OCI-LY1 (cell line): ENCODE results near the gene KCNIP4.

Experiments
- H2AFZ ChIP-seq: fragments of 200-600 bp; sonication (generic), shearing (Covaris generic); 2 replicates; pipeline ENCODE4 v1.6.0; 2014; ENCODE audit warnings: antibody characterized with exemption, mild to moderate bottlenecking, low read length
- H3F3A ChIP-seq: fragments of 200-600 bp; sonication (generic), shearing (Covaris generic); 2 replicates; pipeline ENCODE4 v1.6.0; 2014; ENCODE audit warnings: mild to moderate bottlenecking, antibody characterized with exemption, low read length, moderate library complexity; ENCODE audit not compliant: insufficient read depth
- H3K27ac ChIP-seq: fragments of 200-600 bp; sonication (generic); 2 replicates; pipeline ENCODE4 v1.5.1; 2014; ENCODE audit warnings: low read length, mixed run types, mild to moderate bottlenecking, low read depth; ENCODE audit not compliant: poor library complexity, severe bottlenecking
- H3K27me3 ChIP-seq: fragments of 200-600 bp; sonication (generic); 2 replicates; pipeline ENCODE4 v1.6.0; 2014; ENCODE audit warnings: antibody characterized with exemption, mild to moderate bottlenecking, low read length, moderate library complexity; ENCODE audit not compliant: insufficient read depth
- H3K36me3 ChIP-seq: fragments of 200-600 bp; sonication (generic); 2 replicates; pipeline ENCODE4 v1.6.1; 2014; ENCODE audit warnings: mild to moderate bottlenecking, antibody characterized with exemption, low read length, moderate library complexity, mixed read lengths; ENCODE audit not compliant: insufficient read depth
- H3K4me1 ChIP-seq: fragments of 200-600 bp; sonication (generic); 2 replicates; pipeline ENCODE4 v1.5.1; 2014; ENCODE audit warnings: mild to moderate bottlenecking, low read length, moderate library complexity; ENCODE audit not compliant: insufficient read depth, severe bottlenecking
- H3K4me2 ChIP-seq: fragments of 200-600 bp; sonication (generic), shearing (Covaris generic); 2 replicates; pipeline ENCODE4 v1.6.1; 2014; ENCODE audit warnings: low read length
- H3K4me3 ChIP-seq: fragments of 200-600 bp; sonication (generic); 2 replicates; pipeline ENCODE4 v1.5.1; 2014; ENCODE audit warnings: low read length, low read depth, mild to moderate bottlenecking, mixed read lengths; ENCODE audit not compliant: poor library complexity, severe bottlenecking
- H3K79me2 ChIP-seq: fragments of 200-600 bp; shearing (Covaris generic); 2 replicates; pipeline ENCODE4 v1.6.1; 2016; ENCODE audit warnings: mixed run types, low read length, mixed read lengths; ENCODE audit not compliant: insufficient read depth
- H3K9ac ChIP-seq: fragments of 200-600 bp; sonication (generic), shearing (Covaris generic); 2 replicates; pipeline ENCODE4 v1.6.1; 2014; ENCODE audit warnings: mild to moderate bottlenecking, low read length, mixed read lengths
- H3K9me2 ChIP-seq: fragments of 200-600 bp; sonication (generic), shearing (Covaris generic); 2 replicates; pipeline ENCODE4 v1.6.1; 2014; ENCODE audit warnings: low read depth, mild to moderate bottlenecking, low read length, mixed read lengths
- H3K9me3 ChIP-seq: fragments of 200-600 bp; shearing (Covaris generic); 2 replicates; pipeline ENCODE4 v1.6.1; 2014; ENCODE audit warnings: low read length, mixed read lengths
- H4K20me1 ChIP-seq: fragments of 200-600 bp; sonication (generic), shearing (Covaris generic); 2 replicates; pipeline ENCODE4 v1.6.0; 2016; ENCODE audit warnings: mild to moderate bottlenecking, low read length; ENCODE audit not compliant: insufficient read depth
- CTCF ChIP-seq: fragments of 200-600 bp; sonication (generic), shearing (Covaris generic); IDR thresholded peaks from 2 replicates; pipeline ENCODE4 v1.5.1; 2017; ENCODE audit warnings: mild to moderate bottlenecking, antibody characterized with exemption, low read length, moderate library complexity, mixed read lengths
- EZH2 ChIP-seq: fragments of 200-600 bp; sonication (generic), shearing (Covaris generic); IDR thresholded peaks from 2 replicates; pipeline ENCODE4 v1.8.0; 2017; ENCODE audit warnings: borderline replicate concordance, mixed run types, mild to moderate bottlenecking, antibody characterized with exemption, low read length, moderate library complexity, mixed read lengths

Gene KCNIP4

GRCh38 chr4:21018817-21019216 is 929.8 kb downstream of the KCNIP4 start:
- no peak overlapping the region for H3K27ac ChIP-seq
- no peaks in the 10 kb centered on the region for H3K4me1 ChIP-seq
- no peaks in the 10 kb centered on the region for H3K9me3 ChIP-seq
- no peaks in the 10 kb centered on the region for H3K27me3 ChIP-seq
- H3K9ac ChIP-seq, result no peak overlapping the region
- no peaks in the 10 kb centered on the region for H3K36me3 ChIP-seq
- no peaks in the 10 kb centered on the region for H3K79me2 ChIP-seq
- no peak overlapping the region for H2AFZ ChIP-seq
- no peak overlapping the region for H3K4me2 ChIP-seq
- no peaks in the 10 kb centered on the region for H4K20me1 ChIP-seq
- no peaks in the 10 kb centered on the region for H3F3A ChIP-seq
- TF ChIP-seq CTCF, result no peak
- no peak for TF ChIP-seq EZH2
- no peaks in the 10 kb centered on the region for H3K9me2 ChIP-seq
- no peak overlapping the region for H3K4me3 ChIP-seq

- no peaks in the 10 kb centered on the region for H4K20me1 ChIP-seq
- H3K27ac ChIP-seq, result no peak overlapping the region
- H3K9me2 ChIP-seq, result no peaks in the 10 kb centered on the region
- no peaks in the 10 kb centered on the region for H3K27me3 ChIP-seq
- H3K4me1 ChIP-seq, result no peaks in the 10 kb centered on the region
- H3K9ac ChIP-seq, result no peak overlapping the region
- no peaks in the 10 kb centered on the region for H3K36me3 ChIP-seq
- H2AFZ ChIP-seq, result no peak overlapping the region
- TF ChIP-seq EZH2, result no peak
- no peak for TF ChIP-seq CTCF
- no peaks in the 10 kb centered on the region for H3K9me3 ChIP-seq
- no peak overlapping the region for H3K4me2 ChIP-seq
- H3F3A ChIP-seq, result no peaks in the 10 kb centered on the region
- no peak overlapping the region for H3K4me3 ChIP-seq
- H3K79me2 ChIP-seq, result no peaks in the 10 kb centered on the region
Measured at GRCh38 chr4:21013501-21013900, 935.1 kb downstream of the KCNIP4 start.

- Histone ChIP-seq H3K79me2 (no peaks in the 10 kb centered on the region), H2AFZ (no peak overlapping the region), H3K27me3 (no peaks in the 10 kb centered on the region), H3K36me3 (no peaks in the 10 kb centered on the region), H3K4me1 (no peaks in the 10 kb centered on the region), H3K4me2 (no peak overlapping the region), H3K9ac (no peak overlapping the region), H3K9me2 (no peaks in the 10 kb centered on the region), H3K27ac (no peak overlapping the region), H4K20me1 (no peaks in the 10 kb centered on the region), H3K9me3 (no peaks in the 10 kb centered on the region), H3F3A (no peaks in the 10 kb centered on the region), H3K4me3 (no peak overlapping the region)
- no peak for TF ChIP-seq CTCF
- TF ChIP-seq EZH2, result no peak
Measured at GRCh38 chr4:21012851-21013331, 935.7 kb downstream of the KCNIP4 start.
